ACC112 (cell line): ENCODE results near the gene MAF.

Source experiments
- H2AFZ ChIP-seq: fragments of 200-600 bp; sonication (generic); one replicate; pipeline ENCODE4 v1.6.0; 2017; ENCODE audit warnings: antibody characterized with exemption, low read length; ENCODE audit not compliant: unreplicated experiment
- H3K27ac ChIP-seq: fragments of 200-600 bp; sonication (generic); 2 replicates; pipeline ENCODE4 v1.5.1; 2014; ENCODE audit warnings: low read depth, mild to moderate bottlenecking, antibody characterized with exemption, low read length, moderate library complexity
- H3K27me3 ChIP-seq: fragments of 200-600 bp; sonication (generic); 2 replicates; pipeline ENCODE4 v1.6.1; 2014; ENCODE audit warnings: mild to moderate bottlenecking, antibody characterized with exemption, low read length, moderate library complexity, mixed read lengths; ENCODE audit not compliant: insufficient read depth
- H3K36me3 ChIP-seq: fragments of 200-600 bp; sonication (generic); 2 replicates; pipeline ENCODE4 v1.6.1; 2016; ENCODE audit warnings: mild to moderate bottlenecking, antibody characterized with exemption, low read length, moderate library complexity, mixed read lengths; ENCODE audit not compliant: insufficient read depth
- H3K4me1 ChIP-seq: fragments of 200-600 bp; sonication (generic); one replicate; pipeline ENCODE4 v1.6.1; 2016; ENCODE audit warnings: low read length, mixed read lengths; ENCODE audit not compliant: insufficient read depth, unreplicated experiment, control insufficient read depth
- H3K4me3 ChIP-seq: fragments of 200-600 bp; sonication (generic); 2 replicates; pipeline ENCODE4 v1.5.1; 2014; ENCODE audit warnings: mild to moderate bottlenecking, low read depth, low read length
- H3K79me2 ChIP-seq: fragments of 200-600 bp; sonication (generic); one replicate; pipeline ENCODE4 v1.6.0; 2016; ENCODE audit warnings: low read length; ENCODE audit not compliant: control insufficient read depth, unreplicated experiment, insufficient read depth

Gene MAF

GRCh38 chr16:79634298-79634697, 33.8 kb upstream of the MAF start:
- no peaks in the 10 kb centered on the region for H3K79me2 ChIP-seq
- H3K36me3 ChIP-seq, result no peaks in the 10 kb centered on the region
- no peak overlapping the region for H2AFZ ChIP-seq
- H3K4me3 ChIP-seq, result no peak overlapping the region
- H3K27ac ChIP-seq, result no peak overlapping the region
- no peaks in the 10 kb centered on the region for H3K4me1 ChIP-seq
- H3K27me3 ChIP-seq, result no peaks in the 10 kb centered on the region

- Histone ChIP-seq H3K4me1 (no peaks in the 10 kb centered on the region), H3K4me3 (no peak overlapping the region), H2AFZ (no peak overlapping the region), H3K27me3 (no peaks in the 10 kb centered on the region), H3K36me3 (no peaks in the 10 kb centered on the region), H3K79me2 (no peaks in the 10 kb centered on the region), H3K27ac (no peak overlapping the region)
Measured at GRCh38 chr16:79632289-79632688, 31.8 kb upstream of the MAF start.

- no peak overlapping the region for H2AFZ ChIP-seq
- no peaks in the 10 kb centered on the region for H3K4me1 ChIP-seq
- H3K36me3 ChIP-seq, result no peaks in the 10 kb centered on the region
- H3K79me2 ChIP-seq, result no peaks in the 10 kb centered on the region
- H3K27me3 ChIP-seq, result no peaks in the 10 kb centered on the region; the same call in 1 of the 2 replicates
- no peak overlapping the region for H3K4me3 ChIP-seq
- H3K27ac ChIP-seq, result no peak overlapping the region
Measured at GRCh38 chr16:79628988-79629387, 28.5 kb upstream of the MAF start.

GRCh38 chr16:79628501-79628975, 28.0 kb upstream of the MAF start:
- H3K4me3 ChIP-seq, result no peak overlapping the region
- H3K27ac ChIP-seq, result no peak overlapping the region
- no peaks in the 10 kb centered on the region for H3K4me1 ChIP-seq
- no peaks in the 10 kb centered on the region; the same call in 1 of the 2 replicates for H3K27me3 ChIP-seq
- no peaks in the 10 kb centered on the region for H3K36me3 ChIP-seq
- H2AFZ ChIP-seq, result no peak overlapping the region
- H3K79me2 ChIP-seq, result no peaks in the 10 kb centered on the region

- Histone ChIP-seq H3K79me2 (no peaks in the 10 kb centered on the region), H3K36me3 (no peaks in the 10 kb centered on the region), H3K4me3 (no peak overlapping the region), H3K27ac (no peak overlapping the region), H3K27me3 (no peaks in the 10 kb centered on the region; the same call in 1 of the 2 replicates), H2AFZ (no peak overlapping the region), H3K4me1 (no peaks in the 10 kb centered on the region)
Measured at GRCh38 chr16:79627092-79627491, 26.6 kb upstream of the MAF start.

- H3K4me1 ChIP-seq, result no peaks in the 10 kb centered on the region
- no peaks in the 10 kb centered on the region for H3K79me2 ChIP-seq
- no peak overlapping the region for H3K27ac ChIP-seq
- H3K27me3 ChIP-seq, result no peaks in the 10 kb centered on the region; the same call in 1 of the 2 replicates
- no peak overlapping the region for H2AFZ ChIP-seq
- no peaks in the 10 kb centered on the region for H3K36me3 ChIP-seq
- no peak overlapping the region for H3K4me3 ChIP-seq
Measured at GRCh38 chr16:79625738-79626137, 25.2 kb upstream of the MAF start.

- Histone ChIP-seq H3K79me2 (no peaks in the 10 kb centered on the region), H2AFZ (no peak overlapping the region), H3K27me3 (no peaks in the 10 kb centered on the region; the same call in 1 of the 2 replicates), H3K4me3 (no peak overlapping the region), H3K4me1 (no peaks in the 10 kb centered on the region), H3K36me3 (no peaks in the 10 kb centered on the region), H3K27ac (no peak overlapping the region)
Measured at GRCh38 chr16:79623824-79624223, 23.3 kb upstream of the MAF start.

GRCh38 chr16:79623062-79623461, 22.5 kb upstream of the MAF start:
- Histone ChIP-seq H3K27ac (no peak overlapping the region), H3K4me3 (no peak overlapping the region), H3K4me1 (no peaks in the 10 kb centered on the region), H2AFZ (no peak overlapping the region), H3K36me3 (no peaks in the 10 kb centered on the region), H3K79me2 (no peaks in the 10 kb centered on the region), H3K27me3 (no peaks in the 10 kb centered on the region; the same call in 1 of the 2 replicates)

- H3K4me1 ChIP-seq, result no peaks in the 10 kb centered on the region
- no peak overlapping the region for H3K27ac ChIP-seq
- no peak overlapping the region for H3K4me3 ChIP-seq
- H3K36me3 ChIP-seq, result no peaks in the 10 kb centered on the region
- no peaks in the 10 kb centered on the region for H3K79me2 ChIP-seq
- H2AFZ ChIP-seq, result no peak overlapping the region
- no peaks in the 10 kb centered on the region; the same call in 1 of the 2 replicates for H3K27me3 ChIP-seq
Measured at GRCh38 chr16:79621027-79621426, 20.5 kb upstream of the MAF start.

GRCh38 chr16:79618692-79619050, 18.1 kb upstream of the MAF start:
- Histone ChIP-seq H3K4me1 (no peaks in the 10 kb centered on the region), H3K36me3 (no peaks in the 10 kb centered on the region), H3K27me3 (no peaks in the 10 kb centered on the region), H3K4me3 (no peak overlapping the region), H3K27ac (no peak overlapping the region), H3K79me2 (no peaks in the 10 kb centered on the region), H2AFZ (no peak overlapping the region)

GRCh38 chr16:79618041-79618691, 17.6 kb upstream of the MAF start:
- no peak overlapping the region for H3K27ac ChIP-seq
- no peaks in the 10 kb centered on the region for H3K27me3 ChIP-seq
- no peaks in the 10 kb centered on the region for H3K36me3 ChIP-seq
- no peaks in the 10 kb centered on the region for H3K79me2 ChIP-seq
- no peaks in the 10 kb centered on the region for H3K4me1 ChIP-seq
- H2AFZ ChIP-seq, result no peak overlapping the region
- H3K4me3 ChIP-seq, result no peak overlapping the region
